HG02759 (cell line): Measurements from ENCODE around the gene SH3GLB2.
"Not testable (repeated sequence)": the region's sequence is repeated elsewhere in the genome, so short reads cannot be mapped to it uniquely, and the experiment has no call there.

ENCODE experiments used
- ATAC-seq: cut with Tn5 transposase; IDR thresholded peaks from one replicate; pipeline ENCODE4 v1.9.1; 2021; ENCODE audit warnings: mild to moderate bottlenecking, moderate library complexity; ENCODE audit not compliant: unreplicated experiment

Gene SH3GLB2

DNA sequence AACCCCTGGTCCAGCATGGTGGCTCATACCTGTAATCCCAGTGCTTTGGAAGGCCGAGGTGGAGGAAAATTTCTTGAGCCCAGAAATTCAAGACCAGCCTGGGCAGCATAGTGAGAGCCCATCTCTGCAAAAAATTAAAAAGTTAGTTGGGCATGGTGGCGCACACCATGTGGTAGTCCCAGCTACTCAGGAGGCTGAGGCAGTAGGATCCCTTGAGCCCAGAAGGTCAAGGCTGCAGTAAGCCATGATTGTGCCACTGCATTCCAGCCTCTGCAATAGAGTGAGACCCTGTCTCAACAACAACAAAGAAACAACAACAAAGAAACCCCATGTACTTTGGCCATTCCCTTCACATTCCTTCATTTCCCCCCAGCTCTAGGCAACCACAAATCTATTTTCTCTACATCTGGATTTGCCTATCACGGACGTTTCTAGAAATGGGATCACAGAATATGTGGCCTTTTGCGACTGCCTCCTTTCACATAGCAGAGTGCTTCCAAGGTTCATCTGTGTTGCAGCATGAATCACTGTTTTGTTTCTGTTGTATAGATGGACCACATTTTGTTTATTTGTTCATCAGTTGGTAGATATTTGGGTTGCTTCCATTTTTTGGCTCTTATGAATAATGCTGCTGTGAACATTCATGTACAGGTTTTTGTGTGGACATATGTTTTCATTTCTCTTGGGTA is 26.2 kb upstream of the SH3GLB2 start:
- ATAC-seq = no peak

- no peak for ATAC-seq
Measured at GRCh38 chr9:129053020-129053419, 24.9 kb upstream of the SH3GLB2 start.

DNA sequence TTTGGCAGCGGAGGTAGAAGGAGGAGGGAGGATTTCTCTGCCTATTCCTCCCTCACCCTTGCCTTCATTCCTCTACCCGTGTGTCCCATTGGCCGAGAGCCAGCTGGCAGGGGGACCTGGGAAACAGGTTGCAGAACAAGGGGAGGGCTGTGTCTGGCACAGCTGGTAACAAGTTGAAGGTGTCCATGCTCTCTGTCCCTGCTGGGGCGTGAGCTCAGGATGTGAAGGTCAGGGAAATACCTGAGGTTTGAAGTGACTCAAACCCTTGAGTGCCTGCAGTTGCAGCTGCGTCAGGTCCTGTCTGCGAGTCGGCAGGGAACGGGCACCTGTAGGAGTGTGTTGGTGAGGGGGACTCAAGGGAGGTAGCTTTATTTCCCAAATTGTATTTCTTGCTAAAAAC is 24.5 kb upstream of the SH3GLB2 start:
- ATAC-seq = no peak

GRCh38 chr9:129042016-129042415 is 13.9 kb upstream of the SH3GLB2 start:
- ATAC-seq = no peak

GRCh38 chr9:129040113-129040643 is 12.0 kb upstream of the SH3GLB2 start:
- ATAC-seq = no peak

GRCh38 chr9:129038109-129038852 is 10.2 kb upstream of the SH3GLB2 start:
- no peak for ATAC-seq

DNA sequence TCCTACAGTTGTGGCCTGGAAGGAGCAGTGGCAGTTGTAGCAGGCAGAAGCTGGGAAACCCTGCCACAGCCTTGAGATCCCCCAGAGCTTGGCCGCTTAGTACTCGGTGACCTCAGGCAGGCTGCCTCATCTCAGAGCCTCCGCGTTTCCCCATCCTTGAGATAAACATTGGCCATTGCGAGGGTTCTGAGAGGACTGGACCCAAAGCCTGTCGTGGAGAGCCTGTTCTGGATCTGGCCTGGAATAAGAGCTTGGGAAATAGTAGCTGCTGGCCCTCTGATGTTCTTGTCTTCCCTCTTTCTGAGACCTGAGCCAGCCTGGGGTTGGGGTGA is 9.6 kb upstream of the SH3GLB2 start:
- no peak for ATAC-seq

- ATAC-seq = no peak
Measured at GRCh38 chr9:129036923-129037766, 9.0 kb upstream of the SH3GLB2 start.

DNA sequence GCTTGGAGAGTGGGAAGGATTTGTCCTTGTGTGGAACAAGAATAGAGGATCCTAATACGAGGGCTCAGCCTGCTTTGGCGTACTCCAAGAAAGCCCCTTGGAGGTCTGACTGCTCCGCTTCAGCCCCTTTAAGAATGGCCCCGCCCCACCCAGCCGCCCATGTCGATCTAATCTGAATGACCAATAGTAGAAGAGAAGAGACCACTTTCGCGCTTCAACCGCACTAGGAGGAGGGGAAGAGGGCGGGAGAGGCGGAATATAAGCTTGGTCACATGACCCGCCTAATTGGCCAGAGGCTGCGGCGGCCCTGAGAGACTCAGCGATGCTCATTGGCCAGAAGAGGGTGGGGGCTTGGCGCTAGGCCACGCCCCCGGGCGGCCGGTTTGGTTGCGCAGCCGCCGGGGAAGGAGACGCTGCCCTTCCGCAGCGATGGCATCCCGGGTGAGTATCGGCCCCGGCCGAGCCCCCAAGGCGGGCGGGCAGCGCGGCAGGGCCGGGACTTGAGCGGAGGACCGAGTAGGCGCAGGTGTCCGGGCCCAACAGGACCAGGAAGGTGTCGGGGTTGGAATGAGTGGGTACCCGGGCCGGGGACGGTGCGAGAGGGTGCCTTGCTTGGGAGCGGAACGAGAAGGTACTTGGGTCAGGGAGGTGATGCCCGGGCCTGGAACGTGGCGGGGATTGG is 8.3 kb upstream of the SH3GLB2 start, which contains the start of gene MIGA2:
Gene MIGA2 (plus strand): TSS at position 386 of the 682 bp plus-strand sequence. CDS start 3,969 bp downstream, outside the sequence.
- ATAC-seq = peak; percentile 94

- not testable (repeated sequence) for ATAC-seq
Measured at GRCh38 chr9:129035838-129036237, 7.7 kb upstream of the SH3GLB2 start.

DNA sequence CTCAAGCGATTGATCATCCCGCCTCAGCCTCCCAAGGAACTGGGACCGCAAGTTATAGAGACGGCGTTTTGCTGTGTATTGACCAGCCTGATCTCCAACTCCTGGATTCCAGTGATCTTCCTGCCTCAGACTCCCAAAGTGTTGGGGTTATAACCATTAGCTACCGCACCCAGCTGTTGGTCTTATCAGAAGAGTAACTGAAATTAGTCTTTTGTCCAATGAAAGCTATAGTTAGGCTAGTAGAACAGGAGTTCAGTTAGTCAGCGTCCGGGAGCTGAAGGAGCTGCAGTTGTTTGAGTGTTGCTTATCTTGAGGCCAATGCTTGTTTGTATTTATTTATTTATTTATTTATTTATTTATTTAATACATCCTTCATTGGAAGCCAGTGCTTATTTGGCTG is 5.1 kb upstream of the SH3GLB2 start:
- no peak for ATAC-seq

- ATAC-seq = no peak
Measured at GRCh38 chr9:129032541-129033159, 4.5 kb upstream of the SH3GLB2 start.

- no peak for ATAC-seq
Measured at GRCh38 chr9:129031514-129031913, 3.4 kb upstream of the SH3GLB2 start.

- no peak for ATAC-seq
Measured at GRCh38 chr9:129030191-129030590, 2.1 kb upstream of the SH3GLB2 start.

DNA sequence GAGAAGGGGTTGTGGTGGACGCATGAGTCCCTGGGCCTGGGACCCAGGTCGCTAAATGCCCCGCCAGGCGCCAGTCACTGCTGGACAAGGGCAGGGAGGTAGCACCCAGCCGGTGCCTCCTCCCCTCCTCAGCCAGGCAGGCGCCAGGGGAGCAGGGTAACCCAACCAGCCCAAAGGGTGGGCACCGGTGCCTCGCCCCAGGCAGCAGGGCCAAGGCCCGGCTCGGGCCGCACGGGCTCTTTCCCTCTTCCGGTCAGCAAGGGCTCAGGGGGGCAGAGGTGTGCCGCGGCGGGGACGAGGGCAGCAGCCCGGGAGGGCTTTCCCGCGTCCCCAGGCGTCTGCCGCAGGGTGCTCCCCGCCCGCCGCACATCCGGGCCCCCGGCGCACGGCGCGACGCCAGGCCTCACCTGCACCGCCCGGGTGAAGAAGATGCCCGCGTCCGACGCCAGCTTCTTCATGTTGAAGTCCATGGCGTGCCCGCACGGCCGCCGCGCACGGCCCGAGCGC is 393 bp downstream of the SH3GLB2 start:
- ATAC-seq = peak; percentile 52

- ATAC-seq = no peak
Measured at GRCh38 chr9:129027224-129027684, 877 bp downstream of the SH3GLB2 start.

DNA sequence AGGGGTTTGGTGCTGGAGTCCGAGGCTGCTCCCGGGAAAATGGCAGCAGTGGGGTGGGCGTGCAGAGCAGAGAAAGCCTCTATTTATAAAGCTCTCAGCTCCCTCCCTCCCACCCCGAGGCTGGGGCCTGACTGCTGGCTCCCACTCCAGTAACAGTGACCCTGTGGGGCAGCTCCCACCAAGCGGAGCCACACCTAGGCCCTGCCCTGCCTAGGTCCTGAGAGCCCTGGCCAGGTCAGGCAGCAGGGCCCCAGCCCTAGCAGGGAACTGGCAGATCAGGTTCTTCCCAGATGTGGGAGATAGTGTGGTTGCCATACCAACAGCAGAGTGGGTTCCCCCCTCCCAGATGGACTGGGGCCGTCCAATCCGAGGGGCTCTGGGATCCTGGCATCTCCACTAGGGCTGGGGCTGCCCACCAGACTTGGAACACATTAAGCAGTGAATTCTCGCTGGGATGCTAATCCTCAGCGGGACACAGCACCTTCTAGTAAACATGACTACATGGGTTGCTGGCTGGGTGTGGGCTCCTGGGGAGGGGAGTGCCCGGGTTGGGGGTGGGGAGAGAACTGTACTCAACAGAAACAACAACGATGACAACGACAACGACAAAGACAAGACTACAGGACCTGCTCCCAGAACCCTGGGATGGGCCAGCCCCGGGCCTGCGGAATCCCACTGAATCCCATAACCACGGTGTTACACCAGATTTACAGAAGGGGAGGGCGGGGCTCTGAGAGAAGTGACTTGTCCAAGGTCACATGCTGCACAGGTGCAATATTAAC is 1.5 kb downstream of the SH3GLB2 start:
- no peak for ATAC-seq

DNA sequence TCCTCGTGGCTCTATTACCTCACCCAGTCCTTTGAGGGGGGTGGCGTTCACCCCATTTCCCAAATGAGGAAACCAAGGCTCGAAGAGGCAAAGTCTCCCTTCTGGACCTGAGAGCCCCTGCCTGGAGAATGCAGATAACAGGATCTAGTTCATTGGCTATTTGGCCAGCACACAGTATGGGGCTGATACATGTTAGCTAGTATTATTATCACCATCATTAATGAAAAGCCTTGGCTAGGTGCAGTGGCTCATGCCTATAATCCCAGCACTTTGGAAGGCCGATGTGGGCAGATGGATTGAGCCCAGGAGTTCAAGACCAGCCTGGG is 4.3 kb downstream of the SH3GLB2 start:
- no peak for ATAC-seq
